ENCODE data around the gene CNIH3.

DNA sequence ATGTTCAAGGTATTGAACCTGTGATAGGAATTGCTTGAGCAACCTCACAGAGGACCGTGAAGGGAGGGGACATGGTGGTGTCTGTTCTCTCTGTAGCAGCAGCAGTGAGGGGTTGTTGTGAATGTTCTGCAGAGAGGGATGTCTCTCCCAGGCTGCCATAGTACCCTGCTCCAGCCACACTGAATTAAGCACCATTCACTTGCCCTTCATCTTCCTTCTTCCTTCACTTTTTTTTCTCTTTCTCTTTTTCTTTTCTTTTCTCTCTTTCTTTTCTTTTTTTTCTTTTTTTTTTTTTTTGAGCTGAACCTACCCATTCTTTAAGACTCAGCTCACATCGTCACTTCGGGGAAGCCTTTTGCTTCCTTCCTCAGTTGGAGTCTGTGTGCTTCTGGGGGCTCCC, 89.5 kb downstream of the CNIH3 start:
- no peak for TF ChIP-seq CTCF (optimal IDR thresholded peaks at IDR 0.05 in 1 of 3, IDR thresholded peaks at IDR 0.05 in 1 of 3, conservative IDR thresholded peaks at IDR 0.05 in 1 of 3; ENCODE audit: extremely low read depth in 1 of 3, insufficient read depth in 2 of 3, low read length in 3 of 3)
- TF ChIP-seq EZH2 (IDR thresholded peaks at IDR 0.05; ENCODE audit: low read length) = no peak

Data from keratinocyte (primary cell).